Glutamatergic neuron (in vitro differentiated cells): Measurements from ENCODE around the gene RAB1A. TPM values are rescaled to one million over a fixed set of nuclear protein-coding genes. Genes with fewer than 3 reads are reported as not detected.

Source experiments
- DNase-seq: peaks from one replicate; pipeline ENCODE4 v3.0.0; 2022
- H3K27ac Mint-ChIP-seq: one replicate; pipeline ENCODE4 v1.8.0; 2020; ENCODE audit warnings: mild to moderate bottlenecking, mixed read lengths, inconsistent platforms; ENCODE audit not compliant: unreplicated experiment
- H3K27me3 Mint-ChIP-seq: one replicate; pipeline ENCODE4 v1.8.0; 2020; ENCODE audit warnings: mild to moderate bottlenecking, moderate library complexity, mixed read lengths, inconsistent platforms; ENCODE audit not compliant: unreplicated experiment
- H3K36me3 Mint-ChIP-seq: one replicate; pipeline ENCODE4 v1.8.0; 2020; ENCODE audit warnings: mild to moderate bottlenecking, mixed read lengths, inconsistent platforms; ENCODE audit not compliant: unreplicated experiment
- H3K4me1 Mint-ChIP-seq: one replicate; pipeline ENCODE4 v1.8.0; 2020; ENCODE audit warnings: mild to moderate bottlenecking, low read depth, mixed read lengths, inconsistent platforms; ENCODE audit not compliant: unreplicated experiment
- H3K4me3 Mint-ChIP-seq: one replicate; pipeline ENCODE4 v1.8.0; 2020; ENCODE audit warnings: mild to moderate bottlenecking, mixed read lengths, inconsistent platforms; ENCODE audit not compliant: unreplicated experiment
- H3K9me3 Mint-ChIP-seq: one replicate; pipeline ENCODE4 v1.8.0; 2020; ENCODE audit warnings: mild to moderate bottlenecking, moderate library complexity, mixed read lengths, inconsistent platforms; ENCODE audit not compliant: unreplicated experiment
- CTCF ChIP-seq: fragments of 200-600 bp; sonication (generic); IDR thresholded peaks from one replicate; pipeline ENCODE4 v1.5.0; 2021; ENCODE audit not compliant: partially characterized antibody, unreplicated experiment
- total RNA-seq: library from RNA; stranded (reverse); fragmentation: NEBNext Ultra II Directional; extraction: Animal tissue kit (Norgen Biotek cat#: 25700); gene quantifications from one replicate; pipeline ENCODE4 v1.2.1, GENCODE V29; 2021; ENCODE audit not compliant: unreplicated experiment

Gene RAB1A
- total RNA-seq, 1 donor from 2014 or later, result 161 TPM

- Mint-ChIP-seq H3K36me3 (no peaks in the 10 kb centered on the region), H3K9me3 (peaks cover 3% of the 10 kb centered on the region), H3K27me3 (no peaks in the 10 kb centered on the region), H3K4me3 (no peak overlapping the region), H3K27ac (no peak overlapping the region), H3K4me1 (no peaks in the 10 kb centered on the region)
- DNase-seq, result no peak
- no peak for TF ChIP-seq CTCF
Measured at GRCh38 chr2:65146078-65146477, 16.2 kb upstream of the RAB1A start.

- H3K9me3 Mint-ChIP-seq, result peaks cover 3% of the 10 kb centered on the region
- H3K36me3 Mint-ChIP-seq, result no peaks in the 10 kb centered on the region
- no peak overlapping the region for H3K27ac Mint-ChIP-seq
- H3K27me3 Mint-ChIP-seq, result no peaks in the 10 kb centered on the region
- no peak overlapping the region for H3K4me3 Mint-ChIP-seq
- no peaks in the 10 kb centered on the region for H3K4me1 Mint-ChIP-seq
- no peak for DNase-seq
- no peak for TF ChIP-seq CTCF
Measured at GRCh38 chr2:65144571-65144970, 14.7 kb upstream of the RAB1A start.

GRCh38 chr2:65142515-65142914, 12.6 kb upstream of the RAB1A start:
- DNase-seq, result no peak
- no peak for TF ChIP-seq CTCF
- Mint-ChIP-seq H3K4me1 (no peaks in the 10 kb centered on the region), H3K4me3 (no peak overlapping the region), H3K27me3 (no peaks in the 10 kb centered on the region), H3K9me3 (peaks cover 3% of the 10 kb centered on the region), H3K36me3 (no peaks in the 10 kb centered on the region), H3K27ac (no peak overlapping the region)

- Mint-ChIP-seq H3K4me1 (no peaks in the 10 kb centered on the region), H3K4me3 (no peak overlapping the region), H3K27ac (no peak overlapping the region), H3K9me3 (no peaks in the 10 kb centered on the region), H3K36me3 (no peaks in the 10 kb centered on the region), H3K27me3 (no peaks in the 10 kb centered on the region)
- DNase-seq, result no peak
- TF ChIP-seq CTCF, result no peak
Measured at GRCh38 chr2:65137197-65137775, 7.4 kb upstream of the RAB1A start.

- H3K4me3 Mint-ChIP-seq, result no peak overlapping the region
- H3K4me1 Mint-ChIP-seq, result no peaks in the 10 kb centered on the region
- H3K27me3 Mint-ChIP-seq, result no peaks in the 10 kb centered on the region
- DNase-seq, result no peak
- H3K9me3 Mint-ChIP-seq, result peaks cover under 1% of the 10 kb centered on the region
- H3K36me3 Mint-ChIP-seq, result no peaks in the 10 kb centered on the region
- no peak for TF ChIP-seq CTCF
- H3K27ac Mint-ChIP-seq, result no peak overlapping the region
Measured at GRCh38 chr2:65136253-65136652, 6.3 kb upstream of the RAB1A start.
